ENCODE measurements around the gene CIB2. TPM values are rescaled to one million over a fixed set of nuclear protein-coding genes. Genes with fewer than 3 reads are reported as not detected.
A peak's percentile ranks its signal among the peaks of the same experiment; 100 is the strongest.

CIB2 gene
- total and polyA plus RNA-seq, 2 donors = 11.2 to 50.6 TPM

DNA sequence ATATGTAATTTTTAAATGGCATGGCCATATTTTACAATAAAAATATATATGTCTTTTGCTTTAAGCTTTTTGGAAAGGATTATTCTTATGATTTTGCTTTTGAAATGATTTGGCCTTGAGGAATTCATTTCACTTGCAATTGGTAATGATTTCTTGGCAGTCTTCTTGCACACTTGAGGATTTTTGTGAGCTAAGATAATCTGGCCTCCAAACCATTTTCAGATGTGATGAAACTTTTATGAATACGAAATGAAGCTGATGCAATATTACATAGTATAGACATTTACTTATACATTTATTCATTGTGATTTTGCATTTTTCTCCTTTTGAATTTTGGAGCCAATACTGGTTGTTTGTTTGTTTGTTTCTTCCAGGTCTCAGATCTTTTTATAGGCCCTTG is 45.3 kb downstream of the CIB2 start:
- no peak overlapping the region for H3K4me3 ChIP-seq (ENCODE audit: low read length in 2 of 2)
- H3K9me3 ChIP-seq (ENCODE audit: control insufficient read depth in 2 of 2, insufficient read depth in 1 of 2, low read length in 1 of 2) = no peaks in the 10 kb centered on the region
- no peaks in the 10 kb centered on the region for H3K27me3 ChIP-seq (ENCODE audit: control insufficient read depth in 2 of 2, insufficient read depth in 1 of 2, low read length in 1 of 2)
- H3K36me3 ChIP-seq (ENCODE audit: control insufficient read depth in 2 of 2, insufficient read depth in 2 of 2, low read length in 1 of 2) = no peaks in the 10 kb centered on the region
- no peak overlapping the region for H3K27ac ChIP-seq (ENCODE audit: low read depth in 1 of 2, low read length in 1 of 2)
- DNase-seq (ENCODE audit: low read depth in 6 of 9, low spot score in 9 of 9) = no peak
- H3K4me1 ChIP-seq (ENCODE audit: control insufficient read depth in 2 of 2, insufficient read depth in 2 of 2, low read length in 2 of 2) = peaks cover 0 to 14% of the 10 kb centered on the region in 2 donors
- 99% methylated on average over 1 of the region's 1 CpG for WGBS

- Histone ChIP-seq H3K27me3 (ENCODE audit: control insufficient read depth in 2 of 2, insufficient read depth in 1 of 2, low read length in 1 of 2) (no peaks in the 10 kb centered on the region), H3K9me3 (ENCODE audit: control insufficient read depth in 2 of 2, insufficient read depth in 1 of 2, low read length in 1 of 2) (no peaks in the 10 kb centered on the region), H3K27ac (ENCODE audit: low read depth in 1 of 2, low read length in 1 of 2) (no peak overlapping the region), H3K36me3 (ENCODE audit: control insufficient read depth in 2 of 2, insufficient read depth in 2 of 2, low read length in 1 of 2) (no peaks in the 10 kb centered on the region), H3K4me3 (ENCODE audit: low read length in 2 of 2) (no peak overlapping the region), H3K4me1 (ENCODE audit: control insufficient read depth in 2 of 2, insufficient read depth in 2 of 2, low read length in 2 of 2) (peaks cover 0 to 14% of the 10 kb centered on the region in 2 donors)
- 84% methylated on average over 5 of the region's 5 CpGs for WGBS
- DNase-seq (ENCODE audit: low read depth in 6 of 9, low spot score in 9 of 9) = no peak
Measured at GRCh38 chr15:78084449-78084750, 46.8 kb downstream of the CIB2 start.

GRCh38 chr15:78083687-78084448 is 47.4 kb downstream of the CIB2 start:
- WGBS = 96% methylated on average over 6 of the region's 6 CpGs
- Histone ChIP-seq H3K27ac (ENCODE audit: low read depth in 1 of 2, low read length in 1 of 2) (no peak overlapping the region), H3K4me3 (ENCODE audit: low read length in 2 of 2) (no peak overlapping the region), H3K36me3 (ENCODE audit: control insufficient read depth in 2 of 2, insufficient read depth in 2 of 2, low read length in 1 of 2) (no peaks in the 10 kb centered on the region), H3K9me3 (ENCODE audit: control insufficient read depth in 2 of 2, insufficient read depth in 1 of 2, low read length in 1 of 2) (no peaks in the 10 kb centered on the region), H3K27me3 (ENCODE audit: control insufficient read depth in 2 of 2, insufficient read depth in 1 of 2, low read length in 1 of 2) (no peaks in the 10 kb centered on the region), H3K4me1 (ENCODE audit: control insufficient read depth in 2 of 2, insufficient read depth in 2 of 2, low read length in 2 of 2) (peaks cover 0 to 14% of the 10 kb centered on the region in 2 donors)
- no peak for DNase-seq (ENCODE audit: low read depth in 6 of 9, low spot score in 9 of 9)

DNA sequence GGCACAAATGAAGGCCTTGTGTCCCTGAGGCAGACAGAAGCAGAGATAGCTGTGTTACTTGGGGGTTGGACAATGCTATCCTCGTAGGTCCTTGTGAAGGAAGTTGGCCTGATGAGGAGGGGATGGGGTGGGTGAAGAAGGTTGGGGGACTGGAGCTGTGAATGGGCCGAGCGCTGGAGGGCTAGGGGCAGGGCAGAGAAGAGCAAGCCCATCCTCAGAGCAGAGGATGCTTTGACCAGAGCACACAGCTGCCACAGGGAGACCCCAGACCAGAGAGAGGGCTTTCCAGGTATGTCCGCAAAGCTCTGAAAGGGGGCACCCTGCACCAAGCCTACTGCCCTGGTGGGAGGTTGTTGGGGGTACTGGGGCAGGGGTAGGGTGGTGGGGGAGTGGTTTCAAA is 48.1 kb downstream of the CIB2 start:
- H3K27ac ChIP-seq (ENCODE audit: low read depth in 1 of 2, low read length in 1 of 2) = no peak overlapping the region
- H3K4me3 ChIP-seq (ENCODE audit: low read length in 2 of 2) = no peak overlapping the region
- no peaks in the 10 kb centered on the region for H3K36me3 ChIP-seq (ENCODE audit: control insufficient read depth in 2 of 2, insufficient read depth in 2 of 2, low read length in 1 of 2)
- WGBS = 95% methylated on average over 4 of the region's 4 CpGs
- H3K27me3 ChIP-seq (ENCODE audit: control insufficient read depth in 2 of 2, insufficient read depth in 1 of 2, low read length in 1 of 2) = no peaks in the 10 kb centered on the region
- no peaks in the 10 kb centered on the region for H3K9me3 ChIP-seq (ENCODE audit: control insufficient read depth in 2 of 2, insufficient read depth in 1 of 2, low read length in 1 of 2)
- H3K4me1 ChIP-seq (ENCODE audit: control insufficient read depth in 2 of 2, insufficient read depth in 2 of 2, low read length in 2 of 2) = peaks cover 0 to 14% of the 10 kb centered on the region in 2 donors
- no peak for DNase-seq (ENCODE audit: low read depth in 6 of 9, low spot score in 9 of 9)

DNA sequence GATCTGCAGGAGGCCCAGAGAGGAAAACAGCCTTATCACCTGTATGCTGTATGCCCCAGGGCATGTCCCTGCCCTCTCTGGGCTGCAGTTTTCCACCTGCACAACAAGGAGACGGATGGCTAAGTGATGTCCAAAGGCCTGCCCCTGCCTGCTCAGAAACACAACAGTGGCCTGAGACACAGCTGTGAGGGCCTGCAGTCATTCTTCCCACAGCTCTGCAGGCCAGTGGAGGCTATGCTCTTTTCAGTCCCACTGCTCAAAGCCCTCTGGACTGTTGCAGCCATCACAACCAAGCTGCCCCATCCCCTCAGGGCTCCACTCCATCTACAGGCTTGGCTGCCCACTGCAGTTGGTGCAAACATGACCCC is 48.5 kb downstream of the CIB2 start:
- Histone ChIP-seq H3K9me3 (ENCODE audit: control insufficient read depth in 2 of 2, insufficient read depth in 1 of 2, low read length in 1 of 2) (no peaks in the 10 kb centered on the region), H3K4me1 (ENCODE audit: control insufficient read depth in 2 of 2, insufficient read depth in 2 of 2, low read length in 2 of 2) (peaks cover under 1 to 18% of the 10 kb centered on the region in 2 donors), H3K4me3 (ENCODE audit: low read length in 2 of 2) (no peak overlapping the region), H3K27me3 (ENCODE audit: control insufficient read depth in 2 of 2, insufficient read depth in 1 of 2, low read length in 1 of 2) (no peaks in the 10 kb centered on the region), H3K36me3 (ENCODE audit: control insufficient read depth in 2 of 2, insufficient read depth in 2 of 2, low read length in 1 of 2) (no peaks in the 10 kb centered on the region), H3K27ac (ENCODE audit: low read depth in 1 of 2, low read length in 1 of 2) (no peak overlapping the region)
- DNase-seq (ENCODE audit: low read depth in 6 of 9, low spot score in 9 of 9) = no peak
- 95% methylated on average over 1 of the region's 1 CpG for WGBS

GRCh38 chr15:78082106-78082742 is 49.0 kb downstream of the CIB2 start:
- DNase-seq (ENCODE audit: low read depth in 6 of 9, low spot score in 9 of 9) = no peak
- Histone ChIP-seq H3K4me1 (ENCODE audit: control insufficient read depth in 2 of 2, insufficient read depth in 2 of 2, low read length in 2 of 2) (peaks cover 2 to 20% of the 10 kb centered on the region in 2 donors), H3K4me3 (ENCODE audit: low read length in 2 of 2) (no peak overlapping the region), H3K36me3 (ENCODE audit: control insufficient read depth in 2 of 2, insufficient read depth in 2 of 2, low read length in 1 of 2) (no peaks in the 10 kb centered on the region), H3K27ac (ENCODE audit: low read depth in 1 of 2, low read length in 1 of 2) (no peak overlapping the region), H3K27me3 (ENCODE audit: control insufficient read depth in 2 of 2, insufficient read depth in 1 of 2, low read length in 1 of 2) (no peaks in the 10 kb centered on the region), H3K9me3 (ENCODE audit: control insufficient read depth in 2 of 2, insufficient read depth in 1 of 2, low read length in 1 of 2) (no peaks in the 10 kb centered on the region)
- WGBS = 86% methylated on average over 5 of the region's 5 CpGs

DNA sequence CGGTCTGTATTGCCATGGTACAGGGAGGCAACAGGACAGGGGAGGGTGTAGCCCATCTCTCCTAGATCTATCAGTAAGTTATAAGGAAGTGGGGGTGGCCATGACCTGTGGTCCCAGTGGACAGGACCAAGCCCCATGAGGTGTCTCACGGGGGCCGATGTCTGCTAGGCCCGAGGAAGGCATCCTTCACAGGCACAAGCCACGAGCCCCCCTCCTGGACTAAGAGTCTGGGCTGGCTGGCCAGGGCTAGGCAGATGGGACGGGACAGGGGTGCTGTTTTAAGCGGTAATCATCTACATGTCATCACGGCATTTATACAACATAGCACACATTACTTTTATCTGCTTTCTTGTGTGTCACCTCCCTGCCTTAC is 51.2 kb downstream of the CIB2 start:
- H3K27ac ChIP-seq (ENCODE audit: low read depth in 1 of 2, low read length in 1 of 2) = no peak overlapping the region
- no peak for DNase-seq (ENCODE audit: low read depth in 6 of 9, low spot score in 9 of 9)
- H3K27me3 ChIP-seq (ENCODE audit: control insufficient read depth in 2 of 2, insufficient read depth in 1 of 2, low read length in 1 of 2) = no peaks in the 10 kb centered on the region
- WGBS = 99% methylated on average over 8 of the region's 8 CpGs
- H3K4me3 ChIP-seq (ENCODE audit: low read length in 2 of 2) = no peak overlapping the region
- no peaks in the 10 kb centered on the region for H3K36me3 ChIP-seq (ENCODE audit: control insufficient read depth in 2 of 2, insufficient read depth in 2 of 2, low read length in 1 of 2)
- H3K9me3 ChIP-seq (ENCODE audit: control insufficient read depth in 2 of 2, insufficient read depth in 1 of 2, low read length in 1 of 2) = no peaks in the 10 kb centered on the region
- peaks cover 11 to 36% of the 10 kb centered on the region in 2 donors for H3K4me1 ChIP-seq (ENCODE audit: control insufficient read depth in 2 of 2, insufficient read depth in 2 of 2, low read length in 2 of 2)

GRCh38 chr15:78079298-78080087 is 51.8 kb downstream of the CIB2 start:
- no peak overlapping the region for H3K27ac ChIP-seq (ENCODE audit: low read depth in 1 of 2, low read length in 1 of 2)
- H3K27me3 ChIP-seq (ENCODE audit: control insufficient read depth in 2 of 2, insufficient read depth in 1 of 2, low read length in 1 of 2) = no peaks in the 10 kb centered on the region
- peaks cover 11 to 38% of the 10 kb centered on the region in 2 donors for H3K4me1 ChIP-seq (ENCODE audit: control insufficient read depth in 2 of 2, insufficient read depth in 2 of 2, low read length in 2 of 2)
- 98% methylated on average over 11 of the region's 11 CpGs for WGBS
- DNase-seq (ENCODE audit: low read depth in 6 of 9, low spot score in 9 of 9) = no peak
- H3K36me3 ChIP-seq (ENCODE audit: control insufficient read depth in 2 of 2, insufficient read depth in 2 of 2, low read length in 1 of 2) = peaks cover 0 to 3% of the 10 kb centered on the region in 2 donors
- H3K4me3 ChIP-seq (ENCODE audit: low read length in 2 of 2) = no peak overlapping the region
- H3K9me3 ChIP-seq (ENCODE audit: control insufficient read depth in 2 of 2, insufficient read depth in 1 of 2, low read length in 1 of 2) = no peaks in the 10 kb centered on the region

GRCh38 chr15:78077871-78078210 is 53.4 kb downstream of the CIB2 start:
- Histone ChIP-seq H3K27me3 (ENCODE audit: control insufficient read depth in 2 of 2, insufficient read depth in 1 of 2, low read length in 1 of 2) (no peaks in the 10 kb centered on the region), H3K4me3 (ENCODE audit: low read length in 2 of 2) (peak overlapping the region; percentile 32 to 97), H3K4me1 (ENCODE audit: control insufficient read depth in 2 of 2, insufficient read depth in 2 of 2, low read length in 2 of 2) (peaks cover 13 to 35% of the 10 kb centered on the region in 2 donors), H3K9me3 (ENCODE audit: control insufficient read depth in 2 of 2, insufficient read depth in 1 of 2, low read length in 1 of 2) (no peaks in the 10 kb centered on the region), H3K27ac (ENCODE audit: low read depth in 1 of 2, low read length in 1 of 2) (no peak overlapping the region), H3K36me3 (ENCODE audit: control insufficient read depth in 2 of 2, insufficient read depth in 2 of 2, low read length in 1 of 2) (peaks cover 0 to 3% of the 10 kb centered on the region in 2 donors)
- 29% methylated on average over 7 of the region's 7 CpGs for WGBS
- no peak for DNase-seq (ENCODE audit: low read depth in 6 of 9, low spot score in 9 of 9)
